IPS DF 4.7 (cell line): Measurements from ENCODE around the gene G3BP2.

Experiments
- DNase-seq: peaks from one replicate; pipeline ENCODE4 v3.0.0-alpha.2; 2013; ENCODE audit warnings: low spot score; ENCODE audit errors: extremely low read depth

The G3BP2 gene

GRCh38 chr4:75643651-75644050 is 29.6 kb downstream of the G3BP2 start:
- no peak for DNase-seq

DNA sequence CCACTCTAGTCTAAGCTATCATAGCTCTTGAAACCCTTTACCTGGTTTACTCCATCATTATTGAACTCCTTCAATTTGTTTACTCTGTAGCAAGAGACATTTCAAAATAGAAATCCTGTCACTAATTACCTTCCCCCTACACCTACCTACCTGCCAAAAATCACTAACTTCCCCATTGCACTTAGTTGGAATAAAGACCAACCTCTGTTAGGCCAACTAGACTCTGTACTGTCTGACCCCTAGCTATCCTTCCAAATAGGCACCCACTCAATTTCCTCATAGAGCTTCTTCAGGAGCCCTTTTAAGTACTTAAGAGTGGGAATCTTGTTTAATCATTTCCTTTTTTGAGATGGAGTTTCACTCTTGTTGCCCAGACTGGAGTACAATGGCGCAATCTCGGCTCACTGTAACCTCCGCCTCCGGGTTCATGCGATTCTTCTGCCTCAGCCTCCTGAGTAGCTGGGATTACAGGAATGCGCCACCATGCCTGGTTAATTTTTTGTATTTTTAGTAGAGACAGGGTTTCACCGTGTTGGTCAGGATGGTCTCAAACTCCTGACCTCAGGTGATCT is 34.0 kb downstream of the G3BP2 start:
- no peak for DNase-seq

- no peak for DNase-seq
Observed at GRCh38 chr4:75637827-75638226, 35.4 kb downstream of the G3BP2 start.

DNA sequence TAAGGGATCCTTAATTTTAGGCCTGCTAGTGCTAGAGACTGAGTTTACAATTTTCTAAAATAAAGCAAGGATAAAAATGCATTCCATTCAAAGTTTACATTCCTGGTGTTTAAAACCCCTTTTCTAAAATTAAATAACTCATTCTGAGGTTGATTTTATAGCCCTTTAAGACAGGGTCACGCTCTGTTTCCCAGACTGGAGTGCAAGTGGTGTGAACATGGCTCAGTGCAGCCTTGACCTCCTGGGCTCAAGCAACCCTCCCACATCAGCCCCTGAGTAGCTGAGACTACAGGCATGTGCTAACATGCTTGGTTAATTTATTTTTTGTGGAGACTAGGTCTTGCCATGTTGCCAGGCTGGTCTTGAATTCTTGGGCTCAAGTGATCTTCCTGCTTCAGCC is 36.0 kb downstream of the G3BP2 start:
- no peak for DNase-seq

GRCh38 chr4:75634951-75635350 is 38.3 kb downstream of the G3BP2 start:
- DNase-seq, result no peak

DNA sequence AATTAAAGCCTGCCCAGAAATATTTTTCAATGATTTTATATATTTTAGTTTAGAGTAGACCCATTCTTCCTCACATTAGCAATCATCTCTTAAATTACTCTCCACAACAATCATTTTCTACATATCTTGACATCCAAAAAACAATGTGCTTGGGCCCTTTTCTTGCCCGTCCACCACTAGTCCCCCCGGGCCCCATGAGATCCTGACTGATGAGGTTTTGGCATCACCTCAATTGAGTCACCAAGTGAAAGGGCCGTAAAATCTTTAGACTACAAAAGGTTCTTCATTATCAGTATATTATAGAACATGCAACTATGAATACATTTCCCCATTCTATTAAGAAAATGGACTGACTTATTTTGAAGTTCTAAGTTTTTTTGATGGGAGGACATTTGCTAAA is 38.9 kb downstream of the G3BP2 start:
- no peak for DNase-seq

DNA sequence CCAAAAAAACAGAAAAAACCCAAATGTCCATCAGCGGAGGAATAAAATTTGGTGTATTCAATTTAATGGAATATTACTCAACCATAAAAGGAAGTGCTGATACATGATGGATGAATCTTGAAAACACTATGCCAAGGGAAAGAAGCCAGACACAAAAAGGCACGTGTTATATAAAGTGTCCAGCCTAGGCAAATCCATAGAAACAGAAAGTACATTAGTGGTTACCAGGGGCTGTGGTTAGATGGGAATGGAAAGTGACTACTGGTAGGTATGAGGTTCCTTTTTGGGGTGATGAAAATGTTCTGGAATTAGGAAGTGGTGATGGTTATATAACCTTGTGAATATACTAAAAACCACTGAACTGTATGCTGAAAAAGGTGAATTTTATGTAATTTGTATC is 39.4 kb downstream of the G3BP2 start:
- no peak for DNase-seq

GRCh38 chr4:75630937-75631329 is 42.3 kb downstream of the G3BP2 start:
- no peak for DNase-seq

GRCh38 chr4:75630174-75630936 is 42.9 kb downstream of the G3BP2 start, which contains the start of gene CDKL2:
TSS of gene CDKL2 (minus strand) at chr4:75630528. CDS start at chr4:75625988, 4,540 bp downstream.
- DNase-seq, result peak; percentile 64

- no peak for DNase-seq
Observed at GRCh38 chr4:75629239-75629638, 44.0 kb downstream of the G3BP2 start.

- DNase-seq, result no peak
Observed at GRCh38 chr4:75623026-75623425, 50.2 kb downstream of the G3BP2 start.

DNA sequence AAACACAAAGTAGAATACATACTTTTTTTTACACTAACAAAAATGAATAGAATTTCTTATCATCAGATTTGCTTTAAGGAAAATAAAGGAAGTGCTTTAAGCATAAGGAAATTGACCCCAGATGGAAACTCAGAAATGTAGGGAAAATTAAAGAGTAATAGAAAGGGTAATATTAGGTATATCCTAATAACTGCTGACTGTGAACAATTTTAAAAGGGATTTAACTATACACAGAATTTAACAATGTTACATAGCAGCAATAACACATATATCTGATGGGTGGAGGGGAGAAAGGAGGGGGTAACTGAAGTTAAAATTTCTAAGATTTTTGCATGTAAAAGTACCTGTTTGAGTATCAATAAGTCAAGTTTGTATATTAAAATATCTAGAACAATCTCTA is 51.5 kb downstream of the G3BP2 start:
- DNase-seq, result no peak

- DNase-seq, result no peak
Observed at GRCh38 chr4:75612306-75612705, 60.9 kb downstream of the G3BP2 start.

GRCh38 chr4:75605928-75606327 is 67.3 kb downstream of the G3BP2 start:
- no peak for DNase-seq

GRCh38 chr4:75599647-75600046 is 73.6 kb downstream of the G3BP2 start:
- no peak for DNase-seq

- DNase-seq, result no peak
Observed at GRCh38 chr4:75598390-75598789, 74.8 kb downstream of the G3BP2 start.

- DNase-seq, result no peak
Observed at GRCh38 chr4:75596061-75596460, 77.2 kb downstream of the G3BP2 start.

GRCh38 chr4:75593393-75593792 is 79.8 kb downstream of the G3BP2 start:
- DNase-seq, result no peak
